Left ventricle myocardium inferior (tissue), 1 donor: ENCODE measurements around the gene RGL2. TPM values are rescaled to one million over a fixed set of nuclear protein-coding genes. Genes with fewer than 3 reads are reported as not detected.

ENCODE experiments used
- DNase-seq: peaks from one replicate; pipeline ENCODE4 v3.0.0-alpha.2; 2020
- H3K27ac ChIP-seq: fragments of 200-600 bp; replicated peaks from 2 replicates; pipeline ENCODE4 v1.8.0; 2021
- H3K27me3 ChIP-seq: fragments of 200-600 bp; 2 replicates; pipeline ENCODE4 v1.8.0; 2021; ENCODE audit warnings: low read depth
- H3K36me3 ChIP-seq: fragments of 200-600 bp; 2 replicates; pipeline ENCODE4 v1.8.0; 2021
- H3K4me1 ChIP-seq: fragments of 200-600 bp; 2 replicates; pipeline ENCODE4 v1.8.0; 2021
- H3K4me3 ChIP-seq: fragments of 200-600 bp; 2 replicates; pipeline ENCODE4 v1.8.0; 2021; ENCODE audit warnings: mild to moderate bottlenecking, moderate library complexity
- H3K9me3 ChIP-seq: fragments of 200-600 bp; replicated peaks from 2 replicates; pipeline ENCODE4 v1.8.0; 2021
- intact Hi-C: fragments of 100-400 bp; cut with micrococcal nuclease; formaldehyde crosslinking; loops from one replicate; pipeline ENCODE4 v1.11.0; 2022
- microRNA-seq: library from miRNA; unstranded; fragments of <30 nt; microRNA quantifications from one replicate; pipeline ENCODE4 v1.2.0, GENCODE V29; 2020
- total RNA-seq: library from RNA; stranded (reverse); fragmentation: NEBNext Ultra II Directional; extraction: Animal tissue kit (Norgen Biotek cat#: 25700); gene quantifications from one replicate; pipeline ENCODE4 v1.2.1, GENCODE V29; 2021
- TF ChIP-seq, protein P1 (sequence below): fragments of 200-600 bp; IDR thresholded peaks from 2 replicates; pipeline ENCODE4 v1.8.0; 2021; ENCODE audit warnings: antibody characterized with exemption, mild to moderate bottlenecking, borderline replicate concordance
- donor health status: DM: no; HTN: yes; CAD: no; lungs with severe emphysema.

RGL2 gene
- total RNA-seq, 1 donor from 2014 or later, result 59.4 TPM

DNA sequence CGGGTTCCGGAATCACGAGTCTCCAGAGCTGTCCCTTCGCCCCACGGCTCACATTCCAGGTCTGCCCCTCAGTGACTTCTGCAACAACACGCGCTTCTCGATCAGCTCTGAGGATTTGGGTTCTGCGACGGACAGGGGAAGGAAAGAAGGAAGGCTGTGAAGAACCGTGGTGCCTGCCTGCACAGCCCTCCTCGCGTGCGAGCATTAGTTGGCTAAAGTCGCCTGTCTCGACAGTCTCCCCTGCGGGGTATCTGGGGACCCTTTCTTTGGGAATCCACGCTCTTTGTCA is 50.2 kb downstream of the RGL2 start:
- peak overlapping the region; percentile 72 for H3K4me3 ChIP-seq
- H3K27me3 ChIP-seq, result peaks cover 13% of the 10 kb centered on the region
- peaks cover 30% of the 10 kb centered on the region for H3K4me1 ChIP-seq
- H3K27ac ChIP-seq, result peak overlapping the region; percentile 96
- TF ChIP-seq, protein P1, sequence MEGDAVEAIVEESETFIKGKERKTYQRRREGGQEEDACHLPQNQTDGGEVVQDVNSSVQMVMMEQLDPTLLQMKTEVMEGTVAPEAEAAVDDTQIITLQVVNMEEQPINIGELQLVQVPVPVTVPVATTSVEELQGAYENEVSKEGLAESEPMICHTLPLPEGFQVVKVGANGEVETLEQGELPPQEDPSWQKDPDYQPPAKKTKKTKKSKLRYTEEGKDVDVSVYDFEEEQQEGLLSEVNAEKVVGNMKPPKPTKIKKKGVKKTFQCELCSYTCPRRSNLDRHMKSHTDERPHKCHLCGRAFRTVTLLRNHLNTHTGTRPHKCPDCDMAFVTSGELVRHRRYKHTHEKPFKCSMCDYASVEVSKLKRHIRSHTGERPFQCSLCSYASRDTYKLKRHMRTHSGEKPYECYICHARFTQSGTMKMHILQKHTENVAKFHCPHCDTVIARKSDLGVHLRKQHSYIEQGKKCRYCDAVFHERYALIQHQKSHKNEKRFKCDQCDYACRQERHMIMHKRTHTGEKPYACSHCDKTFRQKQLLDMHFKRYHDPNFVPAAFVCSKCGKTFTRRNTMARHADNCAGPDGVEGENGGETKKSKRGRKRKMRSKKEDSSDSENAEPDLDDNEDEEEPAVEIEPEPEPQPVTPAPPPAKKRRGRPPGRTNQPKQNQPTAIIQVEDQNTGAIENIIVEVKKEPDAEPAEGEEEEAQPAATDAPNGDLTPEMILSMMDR, result peak; percentile 20
- H3K36me3 ChIP-seq, result peaks cover 17% of the 10 kb centered on the region
- DNase-seq, result peak; percentile 18
- intact Hi-C loops, result loop anchor here (5.0 kb wide), 2 partner anchors 86 to 126 kb away; no protein-coding TSS in a partner anchor
- no peaks in the 10 kb centered on the region for H3K9me3 ChIP-seq

DNA sequence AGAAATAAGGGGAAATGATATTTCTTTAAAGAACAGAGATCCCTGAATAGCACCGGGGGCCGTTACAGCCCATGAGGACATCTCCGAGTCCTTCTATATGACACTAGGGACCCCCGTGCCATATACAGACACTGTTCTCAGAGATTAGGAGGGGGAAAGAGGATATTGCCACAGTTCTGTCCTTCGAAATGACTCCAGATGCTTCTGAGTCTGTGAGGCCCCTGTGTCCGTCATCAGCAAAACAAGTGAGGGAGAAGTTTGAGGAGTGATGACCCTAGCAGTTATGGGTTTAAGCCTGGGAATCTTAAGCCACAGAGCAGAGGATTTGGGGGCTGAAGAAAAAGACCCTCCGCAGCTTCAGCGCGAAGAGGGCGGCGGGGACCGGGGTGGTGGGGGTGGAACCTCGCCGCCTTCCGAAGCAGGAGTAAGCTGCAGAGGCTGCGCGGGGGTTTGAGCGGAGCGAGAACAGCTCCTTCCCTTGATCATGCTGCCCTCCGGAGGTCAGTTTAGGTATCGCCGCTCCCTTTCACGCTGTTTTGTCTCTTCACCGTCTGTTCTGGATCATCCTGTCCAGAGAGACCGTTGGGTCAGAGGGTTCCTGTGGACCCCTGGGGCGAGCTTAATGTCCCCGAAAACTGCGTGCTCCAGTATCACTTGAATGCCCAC is 50.6 kb downstream of the RGL2 start:
- DNase-seq, result peak; percentile 89
- TF ChIP-seq, protein P1, result peak; percentile 99
- Histone ChIP-seq H3K9me3 (no peaks in the 10 kb centered on the region), H3K36me3 (peaks cover 15% of the 10 kb centered on the region), H3K27ac (peak overlapping the region; percentile 96), H3K4me3 (peak overlapping the region; percentile 72), H3K4me1 (peaks cover 30% of the 10 kb centered on the region), H3K27me3 (peaks cover 13% of the 10 kb centered on the region)
- intact Hi-C loops, result loop anchor here (5.0 kb wide), 2 partner anchors 86 to 126 kb away; no protein-coding TSS in a partner anchor

DNA sequence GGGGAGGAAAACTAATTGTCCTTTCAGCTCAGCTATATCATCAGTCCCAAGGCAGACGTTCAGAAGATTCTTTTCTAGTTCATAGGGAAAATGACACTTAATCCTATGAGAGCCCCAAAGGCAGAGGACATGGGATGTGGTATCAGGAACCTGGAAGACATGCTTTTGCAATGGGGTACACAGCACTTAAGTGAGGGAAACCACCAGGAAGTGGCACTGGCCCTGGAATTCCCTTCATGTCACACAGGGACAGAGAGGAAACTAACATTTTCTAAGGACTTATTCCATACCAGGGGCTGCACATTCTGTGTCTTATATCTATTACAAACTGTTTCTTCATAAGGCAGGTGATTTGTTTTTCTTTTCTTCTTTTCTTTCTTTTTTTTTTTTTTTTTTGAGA is 55.3 kb downstream of the RGL2 start:
- no peaks in the 10 kb centered on the region for H3K9me3 ChIP-seq
- intact Hi-C loops, result no loop called here
- no peak overlapping the region for H3K27ac ChIP-seq
- no peaks in the 10 kb centered on the region for H3K36me3 ChIP-seq
- peaks cover 8% of the 10 kb centered on the region for H3K4me1 ChIP-seq
- peaks cover 51% of the 10 kb centered on the region for H3K27me3 ChIP-seq
- TF ChIP-seq, protein P1, result no peak
- H3K4me3 ChIP-seq, result no peak overlapping the region
- DNase-seq, result no peak

DNA sequence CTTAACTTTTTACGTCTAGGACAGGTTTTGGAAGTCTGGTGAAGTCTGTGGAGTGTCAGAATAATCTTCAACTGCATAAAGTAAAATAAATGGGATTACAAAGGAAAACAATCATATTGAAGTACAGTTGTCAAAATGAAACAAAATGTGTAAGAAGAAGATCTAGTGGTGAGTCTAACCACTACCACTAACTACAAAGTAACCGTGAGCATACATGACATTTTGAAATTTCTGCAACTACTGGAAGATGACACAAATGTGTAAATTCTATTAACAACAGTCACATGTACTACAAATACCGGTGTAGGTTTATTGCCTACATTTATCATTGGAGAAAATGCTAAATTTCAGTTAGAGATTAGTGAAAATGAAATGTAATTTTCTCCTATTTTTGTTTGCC is 56.8 kb downstream of the RGL2 start:
- H3K4me3 ChIP-seq, result no peak overlapping the region

More for the DNA sequence above, 56.8 kb downstream of the RGL2 start:
- Histone ChIP-seq H3K9me3 (no peaks in the 10 kb centered on the region), H3K27ac (no peak overlapping the region), H3K36me3 (no peaks in the 10 kb centered on the region), H3K27me3 (peaks cover 63% of the 10 kb centered on the region), H3K4me1 (no peaks in the 10 kb centered on the region)
- intact Hi-C loops, result no loop called here
- TF ChIP-seq, protein P1, result no peak
- no peak for DNase-seq

Small RNA genes lying within 50 kb of the gene (microRNA-seq; reads per million reads assigned to microRNA genes)
- not detected for gene MIR6834
- not detected for gene MIR6873

Other genes starting within 250 kb of the RGL2 start
- gene HLA-DPA1, start 225.3 kb downstream of the RGL2 start, total RNA-seq, result 28.8 TPM
- gene HLA-DPB1, start 223.0 kb downstream of the RGL2 start, total RNA-seq, result 34.1 TPM
- 1.3 TPM for gene COL11A2, start 106.5 kb downstream of the RGL2 start, total RNA-seq
- gene RXRB, start 98.3 kb downstream of the RGL2 start, total RNA-seq, result 40.3 TPM
- 50.5 TPM for gene SLC39A7, start 98.1 kb downstream of the RGL2 start, total RNA-seq
- 18.2 TPM for gene HSD17B8, start 94.3 kb downstream of the RGL2 start, total RNA-seq
- 28.4 TPM for gene RING1, start 90.4 kb downstream of the RGL2 start, total RNA-seq
- 35.1 TPM for gene VPS52, start 27.1 kb downstream of the RGL2 start, total RNA-seq
- 950 TPM for gene RPS18, start 26.9 kb downstream of the RGL2 start, total RNA-seq
- 7.5 TPM for gene B3GALT4, start 21.8 kb downstream of the RGL2 start, total RNA-seq
- 13.3 TPM for gene WDR46, start 9.7 kb downstream of the RGL2 start, total RNA-seq
- 47.8 TPM for gene PFDN6, start 9.3 kb downstream of the RGL2 start, total RNA-seq
- gene TAPBP, start 15.1 kb upstream of the RGL2 start, total RNA-seq, result 92.3 TPM
- 13.3 TPM for gene ZBTB22, start 18.8 kb upstream of the RGL2 start, total RNA-seq
- gene DAXX, start 24.0 kb upstream of the RGL2 start, total RNA-seq, result 17.7 TPM
- 0.49 TPM for gene KIFC1, start 92.9 kb upstream of the RGL2 start, total RNA-seq
- 52.2 TPM for gene PHF1, start 112.1 kb upstream of the RGL2 start, total RNA-seq
- gene CUTA, start 119.2 kb upstream of the RGL2 start, total RNA-seq, result 107 TPM
- 6.5 TPM for gene SYNGAP1, start 121.1 kb upstream of the RGL2 start, total RNA-seq
- 4.9 TPM for gene ZBTB9, start 155.6 kb upstream of the RGL2 start, total RNA-seq